ENCODE data around the gene OSCP1. TPM values are rescaled to one million over a fixed set of nuclear protein-coding genes. Genes with fewer than 3 reads are reported as not detected.
A peak's percentile ranks its signal among the peaks of the same experiment; 100 is the strongest.

The OSCP1 gene
- total RNA-seq, 4 donors from 2014 or later, result 15.2 to 31.9 (median 19.5) TPM

DNA sequence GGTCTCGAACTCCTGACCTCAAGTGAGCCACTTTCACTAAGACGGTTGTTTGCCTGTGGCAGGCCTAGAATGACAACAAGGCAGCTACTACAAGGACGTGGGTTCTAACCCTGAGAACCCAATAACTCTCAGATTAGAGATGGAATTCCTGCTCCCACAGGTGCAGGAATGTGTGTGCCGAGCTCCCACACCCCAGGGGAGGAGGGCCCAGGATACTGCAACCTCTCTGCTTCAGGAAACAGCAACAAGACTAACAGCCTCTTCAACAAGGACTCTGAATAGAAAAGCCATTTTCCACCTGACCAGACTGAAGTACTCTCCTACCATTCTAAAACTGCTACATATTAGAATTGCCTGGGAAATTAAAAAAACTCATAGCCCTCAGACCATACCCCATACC is 57.4 kb downstream of the OSCP1 start:
- intact Hi-C loops (cut with DNase I), result no loop called here
- Histone ChIP-seq H3K27me3 (no peaks in the 10 kb centered on the region), H3K9me3 (no peaks in the 10 kb centered on the region), H3K4me3 (replicated peaks in 1 of 3) (no peak overlapping the region), H3K36me3 (peaks cover 18 to 20% of the 10 kb centered on the region in 2 donors), H3K4me1 (peaks cover 7 to 18% of the 10 kb centered on the region in 2 donors), H3K27ac (peak overlapping the region; percentile 41 to 54 (median 43))
- peak; percentile 52 to 54 for DNase-seq
- TF ChIP-seq POLR2A (IDR thresholded peaks at IDR 0.05) (no peak), CTCF (IDR thresholded peaks at IDR 0.05) (no peak)
- WGBS, 2 donors, result 69 to 82% methylated on average over 4 of the region's 4 CpGs

- intact Hi-C loops (cut with DNase I), result no loop called here
- DNase-seq, result no peak
- 94 to 100% methylated on average over 8 of the region's 8 CpGs for WGBS, 2 donors
- H3K27me3 ChIP-seq, result no peaks in the 10 kb centered on the region
- TF ChIP-seq CTCF (IDR thresholded peaks at IDR 0.05), result no peak
- TF ChIP-seq POLR2A (IDR thresholded peaks at IDR 0.05), result no peak
- H3K27ac ChIP-seq, result no peak overlapping the region
- H3K4me1 ChIP-seq, result peaks cover 9 to 24% of the 10 kb centered on the region in 2 donors
- H3K4me3 ChIP-seq (replicated peaks in 1 of 3), result no peak overlapping the region
- H3K36me3 ChIP-seq, result peaks cover 18 to 20% of the 10 kb centered on the region in 2 donors
- H3K9me3 ChIP-seq, result no peaks in the 10 kb centered on the region
Measured at GRCh38 chr1:36391271-36391670, 59.0 kb downstream of the OSCP1 start.

DNA sequence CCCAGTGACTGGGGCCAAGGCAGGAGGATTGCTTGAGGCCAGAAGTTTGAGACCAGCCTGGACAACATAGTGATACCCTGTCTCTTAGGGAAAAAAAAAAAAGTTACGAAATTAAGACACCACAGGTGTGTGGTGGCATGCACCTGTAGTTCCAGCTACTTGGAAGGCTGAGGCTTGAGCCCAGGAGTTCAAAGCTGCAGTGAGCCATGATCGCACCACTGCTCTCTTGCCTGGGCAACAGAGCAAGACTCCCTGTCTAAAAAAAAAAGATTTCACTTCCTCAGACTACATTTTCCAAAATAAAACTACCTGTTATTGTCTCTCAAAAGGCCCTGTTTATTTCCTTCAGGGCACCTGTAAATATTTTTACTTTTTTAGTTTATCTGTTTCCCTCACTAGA is 59.8 kb downstream of the OSCP1 start:
- 92 to 96% methylated on average over 2 of the region's 2 CpGs for WGBS, 2 donors
- no peak overlapping the region for H3K27ac ChIP-seq
- no peak for DNase-seq
- intact Hi-C loops (cut with DNase I), result no loop called here
- no peak overlapping the region for H3K4me3 ChIP-seq (replicated peaks in 1 of 3)
- TF ChIP-seq CTCF (IDR thresholded peaks at IDR 0.05) (no peak), POLR2A (IDR thresholded peaks at IDR 0.05) (no peak)
- peaks cover 18 to 20% of the 10 kb centered on the region in 2 donors for H3K36me3 ChIP-seq
- peaks cover 9 to 24% of the 10 kb centered on the region in 2 donors for H3K4me1 ChIP-seq
- no peaks in the 10 kb centered on the region for H3K9me3 ChIP-seq
- no peaks in the 10 kb centered on the region for H3K27me3 ChIP-seq

GRCh38 chr1:36389999-36390398 is 60.3 kb downstream of the OSCP1 start:
- DNase-seq, result no peak
- intact Hi-C loops (cut with DNase I), result no loop called here
- H3K4me1 ChIP-seq, result peaks cover 9 to 24% of the 10 kb centered on the region in 2 donors

GRCh38 chr1:36389261-36389660 is 61.0 kb downstream of the OSCP1 start:
- H3K27ac ChIP-seq, result peak overlapping the region in 2 of 3 donors; percentile 4 to 10
- no peak for DNase-seq
- H3K36me3 ChIP-seq, result peaks cover 18 to 20% of the 10 kb centered on the region in 2 donors
- intact Hi-C loops (cut with DNase I), result no loop called here
- H3K4me3 ChIP-seq (replicated peaks in 1 of 3), result no peak overlapping the region
- 79 to 81% methylated on average over 2 of the region's 2 CpGs for WGBS, 2 donors
- H3K4me1 ChIP-seq, result peaks cover 15 to 29% of the 10 kb centered on the region in 2 donors
- no peaks in the 10 kb centered on the region for H3K27me3 ChIP-seq
- TF ChIP-seq CTCF (IDR thresholded peaks at IDR 0.05), result no peak
- TF ChIP-seq POLR2A (IDR thresholded peaks at IDR 0.05), result no peak
- no peaks in the 10 kb centered on the region for H3K9me3 ChIP-seq

More at GRCh38 chr1:36389999-36390398, 60.3 kb downstream of the OSCP1 start:
- no peaks in the 10 kb centered on the region for H3K27me3 ChIP-seq
- no peaks in the 10 kb centered on the region for H3K9me3 ChIP-seq
- H3K27ac ChIP-seq, result no peak overlapping the region
- no peak overlapping the region for H3K4me3 ChIP-seq (replicated peaks in 1 of 3)
- TF ChIP-seq POLR2A (IDR thresholded peaks at IDR 0.05), result no peak
- no peak for TF ChIP-seq CTCF (IDR thresholded peaks at IDR 0.05)
- peaks cover 18 to 20% of the 10 kb centered on the region in 2 donors for H3K36me3 ChIP-seq
- 88 to 94% methylated on average over 1 of the region's 1 CpG for WGBS, 2 donors

All from thyroid gland (tissue), 4 donors.